Spleen (tissue), 7 donors: Measurements from ENCODE around the gene DMXL1.

Source experiments
- POLR2A ChIP-seq, 3 donors: fragments of 450-650 bp; IDR thresholded peaks; one replicate each; pipeline ENCODE4 v1.5.1; 2017; ENCODE audit warnings: antibody characterized with exemption in 3 of 3, mild to moderate bottlenecking in 1 of 3
- TF ChIP-seq, protein P1 (sequence below), 11 experiments: fragments of 200-600 bp in 7 of 11; fragments of 450-650 bp in 4 of 11; sonication (generic) in 4 of 11; IDR thresholded peaks in 8 of 11; conservative IDR thresholded peaks in 3 of 11; 1 replicate in 7 of 11; 2 replicates in 4 of 11; pipeline versions ENCODE4 v1.4.0 to v1.8.0; 2016 to 2021; ENCODE audit warnings: antibody characterized with exemption in 11 of 11, inconsistent platforms in 4 of 11, mild to moderate bottlenecking in 1 of 11
- donor health status: DM: no; HTN: no; CAD: no; lungs with moderate emphysema.
- donor health status: DM: no; HTN: no; CAD: no.
- donor health status: DM: no; HTN: no; CAD: no.

DNA sequence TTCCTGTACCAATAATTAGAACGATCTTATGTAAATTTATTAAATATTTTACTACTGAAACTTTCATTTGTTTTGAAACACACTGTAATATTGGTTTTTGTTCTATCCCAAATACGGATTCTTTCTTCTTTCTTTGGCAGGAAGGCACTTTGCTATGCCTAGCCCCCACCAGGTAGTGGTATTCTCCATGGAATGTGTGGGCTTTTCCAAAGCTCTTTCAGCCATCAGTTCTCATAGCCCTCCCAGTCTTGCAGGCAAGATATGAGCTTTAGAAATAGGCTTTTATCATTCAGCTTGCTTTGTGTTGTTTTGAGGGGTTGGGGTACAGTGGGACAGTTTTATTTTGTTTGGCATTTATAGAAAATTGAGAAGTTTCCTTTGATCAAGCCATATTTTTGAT lies 107.5 kb downstream of the DMXL1 start:
- TF ChIP-seq POLR2A (IDR thresholded peaks at IDR 0.05) = no peak
- TF ChIP-seq, protein P1, sequence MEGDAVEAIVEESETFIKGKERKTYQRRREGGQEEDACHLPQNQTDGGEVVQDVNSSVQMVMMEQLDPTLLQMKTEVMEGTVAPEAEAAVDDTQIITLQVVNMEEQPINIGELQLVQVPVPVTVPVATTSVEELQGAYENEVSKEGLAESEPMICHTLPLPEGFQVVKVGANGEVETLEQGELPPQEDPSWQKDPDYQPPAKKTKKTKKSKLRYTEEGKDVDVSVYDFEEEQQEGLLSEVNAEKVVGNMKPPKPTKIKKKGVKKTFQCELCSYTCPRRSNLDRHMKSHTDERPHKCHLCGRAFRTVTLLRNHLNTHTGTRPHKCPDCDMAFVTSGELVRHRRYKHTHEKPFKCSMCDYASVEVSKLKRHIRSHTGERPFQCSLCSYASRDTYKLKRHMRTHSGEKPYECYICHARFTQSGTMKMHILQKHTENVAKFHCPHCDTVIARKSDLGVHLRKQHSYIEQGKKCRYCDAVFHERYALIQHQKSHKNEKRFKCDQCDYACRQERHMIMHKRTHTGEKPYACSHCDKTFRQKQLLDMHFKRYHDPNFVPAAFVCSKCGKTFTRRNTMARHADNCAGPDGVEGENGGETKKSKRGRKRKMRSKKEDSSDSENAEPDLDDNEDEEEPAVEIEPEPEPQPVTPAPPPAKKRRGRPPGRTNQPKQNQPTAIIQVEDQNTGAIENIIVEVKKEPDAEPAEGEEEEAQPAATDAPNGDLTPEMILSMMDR (IDR thresholded peaks at IDR 0.05 in 8 of 11, conservative IDR thresholded peaks at IDR 0.05 in 3 of 11) = no peak
